Cardiac septum (tissue), 1 donor: Measurements from ENCODE around the gene PEX6. TPM values are rescaled to one million over a fixed set of nuclear protein-coding genes. Genes with fewer than 3 reads are reported as not detected.
A peak's percentile ranks its signal among the peaks of the same experiment; 100 is the strongest.

Source experiments
- DNase-seq: peaks from one replicate; pipeline ENCODE4 v3.0.0-alpha.2; 2020; ENCODE audit warnings: low spot score
- intact Hi-C: fragments of 100-400 bp; cut with DNase I; formaldehyde crosslinking; loops from one replicate; pipeline ENCODE4 v1.14.0; 2022
- long read RNA-seq: library from polyadenylated mRNA; unstranded; transcript quantifications from one replicate; pipeline ENCODE4 v2.0.0, GENCODE V29; 2021
- total RNA-seq: library from RNA; stranded (reverse); fragmentation: NEBNext Ultra II Directional; extraction: Animal tissue kit (Norgen Biotek cat#: 25700); gene quantifications from one replicate; pipeline ENCODE4 v1.2.1, GENCODE V29; 2021
- donor health status: DM: no; HTN: no; CAD: no.

The PEX6 gene
- 14.6 TPM for total RNA-seq
- long read RNA-seq, transcript PEX6-202 (17 exons, 3,478 nt), result major isoform, 25 of 35 reads
- long read RNA-seq, partial matches to known transcripts, result 4 of 35 reads
- long read RNA-seq, other reads (novel, unspliced or antisense), result 6 of 35 reads

- intact Hi-C loops, result loop anchor here (5.0 kb wide), 1 partner anchor 47 kb away; no protein-coding TSS in a partner anchor
- DNase-seq, result peak; percentile 93
These were observed at the start of gene PEX6 for GRCh38 chr6:42978839-42979522. TSS of gene PEX6 (minus strand) at chr6:42979181. CDS start at chr6:42979150, 31 bp downstream.

GRCh38 chr6:43026365-43026764, 47.4 kb upstream of the PEX6 start:
- intact Hi-C loops, result no loop called here
- no peak for DNase-seq

GRCh38 chr6:43024436-43024835, 45.5 kb upstream of the PEX6 start:
- no peak for DNase-seq
- intact Hi-C loops, result no loop called here

GRCh38 chr6:43021270-43022047, 42.5 kb upstream of the PEX6 start, which contains the start of gene RRP36:
TSS of gene RRP36 (plus strand) at chr6:43021623. CDS start at chr6:43021655, 32 bp downstream.
- peak; percentile 94 for DNase-seq
- intact Hi-C loops, result no loop called here

GRCh38 chr6:43020847-43021246, 41.9 kb upstream of the PEX6 start:
- intact Hi-C loops, result no loop called here
- DNase-seq, result no peak

DNA sequence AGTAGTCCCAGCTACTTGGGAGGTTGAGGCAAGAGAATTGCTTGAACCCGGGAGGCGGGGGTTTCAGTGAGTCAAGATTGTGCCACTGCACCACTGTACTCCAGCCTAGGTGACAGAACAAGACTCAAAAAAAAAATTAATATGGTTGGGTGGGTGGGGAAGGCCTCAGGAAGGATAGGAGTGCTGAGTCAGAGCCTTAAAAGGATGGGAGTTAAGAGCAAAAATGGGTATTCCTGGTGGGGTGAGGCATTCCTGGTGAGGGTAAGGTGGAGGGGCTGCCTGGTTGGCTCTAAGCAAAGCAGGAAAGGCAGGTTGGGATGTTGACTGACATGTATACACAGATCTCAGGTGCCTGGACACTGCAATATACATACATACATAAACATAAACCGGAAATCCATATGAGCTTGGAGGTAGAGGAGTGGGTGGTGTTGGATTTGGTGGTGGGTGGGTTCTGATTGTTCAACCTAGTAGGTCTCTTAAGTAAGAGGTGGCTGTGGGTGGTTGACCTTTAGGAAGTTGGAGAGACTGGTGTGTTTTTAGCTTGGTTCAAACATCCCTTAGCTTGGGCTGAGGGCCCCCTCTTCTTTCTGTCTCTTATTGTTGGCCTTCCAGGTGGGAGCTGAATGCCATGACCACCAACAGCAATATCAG, 41.2 kb upstream of the PEX6 start:
- intact Hi-C loops, result no loop called here
- DNase-seq, result no peak

- DNase-seq, result no peak
- intact Hi-C loops, result no loop called here
These were observed 40.2 kb upstream of the PEX6 start for GRCh38 chr6:43019152-43019551.

GRCh38 chr6:43016943-43017334, 38.0 kb upstream of the PEX6 start:
- intact Hi-C loops, result no loop called here
- DNase-seq, result peak; percentile 77

- intact Hi-C loops, result no loop called here
- DNase-seq, result no peak
These were observed 37.4 kb upstream of the PEX6 start for GRCh38 chr6:43016176-43016942.

DNA sequence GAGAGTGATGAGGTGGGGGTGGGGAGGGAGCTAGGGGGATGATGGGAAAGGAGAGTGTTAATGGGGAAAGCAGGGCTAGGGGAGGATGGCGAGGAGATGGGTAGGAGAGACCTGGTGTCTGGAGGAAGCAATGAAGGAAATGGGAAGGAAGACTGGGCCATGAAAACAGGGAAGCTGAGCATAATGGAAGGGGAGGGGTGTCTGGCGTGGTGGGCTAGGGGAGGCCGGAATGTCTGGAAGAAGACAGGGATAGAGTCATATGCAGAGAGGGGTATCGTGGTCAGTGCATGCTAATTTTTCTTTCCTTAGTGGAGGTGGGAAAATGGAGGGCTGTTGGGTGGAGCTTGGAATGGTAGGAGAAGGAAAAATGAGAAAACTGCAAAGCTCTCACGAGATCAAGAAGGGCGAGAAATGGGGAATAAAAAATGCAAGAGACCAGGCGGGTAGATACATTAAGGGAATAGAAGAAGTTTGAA, 35.5 kb upstream of the PEX6 start:
- DNase-seq, result no peak
- intact Hi-C loops, result loop anchor here (2.0 to 5.0 kb wide), 2 partner anchors 38 to 112 kb away; partner anchors contain the start of gene CUL7

DNA sequence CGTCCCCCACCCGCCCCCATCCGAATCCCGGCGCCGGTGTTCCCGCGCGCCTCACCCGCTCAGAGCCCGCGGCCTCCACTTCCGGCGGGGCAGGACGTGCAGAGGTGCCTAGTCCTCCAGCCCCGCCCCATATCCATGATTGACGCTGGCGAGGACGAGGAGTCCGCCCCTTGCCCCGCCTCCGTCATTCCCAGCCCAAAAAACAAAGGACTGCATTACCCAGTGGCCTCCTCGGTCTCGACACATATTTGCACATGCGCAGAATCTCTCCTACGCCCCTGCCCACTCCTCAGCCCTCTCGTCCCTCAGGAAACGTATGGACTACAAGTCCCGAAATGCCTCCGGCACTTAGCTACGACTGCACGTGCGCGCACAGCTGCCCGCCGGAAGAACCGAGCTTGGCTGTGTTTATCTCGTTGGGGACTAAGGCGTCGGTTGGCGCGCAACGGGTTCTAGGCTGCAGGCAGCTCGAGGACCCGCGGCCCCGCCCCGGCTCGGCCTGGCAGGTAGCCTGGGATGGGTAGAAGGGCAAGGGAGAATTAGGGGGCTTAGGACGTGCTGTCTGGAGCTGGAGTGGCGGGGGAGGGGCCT, 35.0 kb upstream of the PEX6 start, which contains the start of the genes KLHDC3 and MEA1:
TSS of gene KLHDC3 (plus strand) at position 407 of the 591 bp plus-strand sequence. CDS start 2,944 bp downstream, outside the sequence.
TSS of gene MEA1 (minus strand) at position 104 of the 591 bp plus-strand sequence. CDS start 133 bp downstream, outside the sequence.
- DNase-seq, result peak; percentile 99
- intact Hi-C loops, result loop anchor here (1.0 to 5.0 kb wide), 3 partner anchors 39 to 112 kb away; partner anchors contain the start of genes CUL7, KLC4 and MRPL2

- intact Hi-C loops, result loop anchor here (1.0 to 5.0 kb wide), 2 partner anchors 46 to 111 kb away; partner anchors contain the start of genes KLC4 and MRPL2
- no peak for DNase-seq
These were observed 34.3 kb upstream of the PEX6 start for GRCh38 chr6:43013097-43013842.

GRCh38 chr6:43012364-43012763, 33.4 kb upstream of the PEX6 start:
- intact Hi-C loops, result loop anchor here (5.0 kb wide), 1 partner anchor 110 kb away; no protein-coding TSS in a partner anchor

DNA sequence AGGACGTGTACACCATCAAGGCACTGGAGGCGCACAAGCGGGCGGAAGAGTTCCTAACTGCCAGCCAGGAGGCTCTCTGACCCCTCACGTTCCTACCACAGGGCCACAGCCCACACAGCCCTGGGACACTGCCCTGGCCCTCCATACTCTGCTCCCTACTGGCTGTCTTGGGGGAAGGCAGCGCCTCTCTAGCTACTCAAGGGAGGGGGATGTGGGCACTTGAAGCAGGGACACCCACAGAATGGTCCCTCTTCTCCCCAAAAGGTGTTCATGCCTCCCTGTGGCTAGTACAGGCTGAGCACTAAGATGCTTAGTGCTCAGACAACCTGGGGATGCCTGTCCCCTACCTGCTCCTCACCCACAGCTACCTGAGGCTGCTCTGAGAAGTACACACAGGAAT, 32.2 kb upstream of the PEX6 start:
- intact Hi-C loops, result loop anchor here (5.0 kb wide), 1 partner anchor 109 kb away; no protein-coding TSS in a partner anchor
- no peak for DNase-seq

More at GRCh38 chr6:43012364-43012763, 33.4 kb upstream of the PEX6 start:
- DNase-seq, result no peak

- DNase-seq, result no peak
- intact Hi-C loops, result loop anchor here (1.0 kb wide), 1 partner anchor 134 kb away; no protein-coding TSS in a partner anchor
These were observed 30.1 kb upstream of the PEX6 start for GRCh38 chr6:43009124-43009523.

- no peak for DNase-seq
- intact Hi-C loops, result no loop called here
These were observed 28.1 kb upstream of the PEX6 start for GRCh38 chr6:43007126-43007525.

GRCh38 chr6:43006251-43006650, 27.3 kb upstream of the PEX6 start:
- no peak for DNase-seq
- intact Hi-C loops, result no loop called here
